ENCODE data around the gene UNC5B.

Gene UNC5B

GRCh38 chr10:71302874-71303568 lies 90.7 kb downstream of the UNC5B start:
- DNase-seq, result peak; percentile 42

- no peak for DNase-seq
These were observed 91.2 kb downstream of the UNC5B start for GRCh38 chr10:71303569-71303907.

DNA sequence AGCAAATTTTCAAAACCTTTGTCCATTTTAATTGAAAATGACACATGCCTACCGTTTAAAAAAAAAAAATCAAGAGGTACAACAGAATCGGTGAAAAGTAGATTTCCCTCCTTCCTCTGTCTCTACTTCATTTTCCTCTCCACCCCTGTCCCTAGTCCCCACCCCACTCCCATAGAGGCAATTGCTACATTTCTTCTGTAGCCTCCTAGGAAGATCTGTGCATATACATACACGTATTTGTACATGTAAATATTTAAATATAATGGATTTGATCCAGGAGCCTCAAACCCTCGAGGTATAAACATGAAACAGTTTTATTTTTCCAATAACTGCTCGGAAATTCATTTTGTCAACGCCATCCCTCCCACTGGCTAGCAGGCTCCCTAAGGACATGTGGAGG lies 92.5 kb downstream of the UNC5B start:
- DNase-seq, result no peak

DNA sequence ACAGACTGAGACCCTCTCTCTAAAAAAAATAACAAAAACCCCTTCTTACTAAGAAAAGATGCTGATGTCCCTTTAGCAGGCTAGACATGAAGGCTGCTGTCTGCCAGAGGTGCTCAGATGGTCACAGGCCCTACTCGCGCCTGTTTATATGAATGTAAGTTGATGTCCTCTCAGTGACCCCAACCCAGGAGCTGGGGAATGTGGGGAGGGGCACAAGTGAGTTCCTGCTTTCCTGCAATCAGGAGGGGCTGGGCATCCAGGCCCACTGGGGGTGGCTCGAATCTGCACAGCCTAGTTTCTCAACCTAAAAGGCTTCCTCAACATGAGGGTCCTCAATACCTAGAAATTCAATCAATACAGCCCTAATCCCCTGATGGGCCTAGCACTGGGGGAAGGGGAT lies 94.6 kb downstream of the UNC5B start:
- no peak for DNase-seq

DNA sequence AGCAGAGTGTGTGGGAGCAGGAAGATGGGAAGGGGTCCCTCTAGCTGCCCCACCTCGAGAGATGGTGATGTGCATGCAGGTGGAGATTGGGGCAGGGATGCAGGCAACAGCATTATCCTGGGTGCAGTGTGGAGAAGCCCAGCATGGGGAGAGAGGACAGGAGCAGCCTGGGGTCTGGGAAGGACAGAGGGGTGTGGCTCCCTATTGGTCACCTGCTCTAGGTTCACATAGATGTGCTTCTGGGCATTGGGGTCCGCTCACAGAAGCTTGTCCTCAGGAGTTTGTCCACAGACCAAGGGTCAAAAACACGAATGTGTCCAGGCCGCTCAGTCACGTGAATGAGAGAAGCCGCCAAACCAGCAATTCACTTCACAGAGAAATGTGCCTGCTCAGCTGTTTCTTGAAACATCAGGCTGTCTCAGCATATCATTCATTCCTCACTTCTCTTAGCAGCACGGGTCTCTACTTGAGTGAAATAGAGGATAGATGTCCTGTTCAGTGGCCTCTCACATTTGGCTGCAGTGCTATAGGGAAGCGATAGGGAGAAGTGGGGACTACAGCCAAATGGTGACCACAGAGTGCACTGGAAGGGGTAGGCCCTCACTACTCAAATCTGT lies 95.2 kb downstream of the UNC5B start:
- no peak for DNase-seq

DNA sequence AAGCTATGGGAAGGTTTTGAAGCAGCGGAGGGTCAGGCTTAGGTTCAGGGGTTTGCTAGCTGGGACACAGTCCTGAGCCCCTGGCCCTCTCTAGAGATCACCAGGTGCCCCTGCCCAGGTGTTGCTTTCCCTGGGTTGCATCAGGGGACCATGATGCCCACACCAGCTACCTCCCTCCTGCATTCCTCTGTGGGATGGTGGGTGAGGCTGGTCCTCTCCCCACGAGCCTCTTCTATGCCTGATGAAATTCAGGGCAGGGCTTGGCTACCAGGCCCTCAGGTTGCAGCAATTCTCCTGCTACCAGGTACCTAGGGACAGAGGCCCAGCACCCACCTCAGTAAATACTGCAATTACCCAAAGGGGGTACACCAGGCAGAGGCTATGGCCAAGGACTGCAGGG lies 95.9 kb downstream of the UNC5B start:
- no peak for DNase-seq

DNA sequence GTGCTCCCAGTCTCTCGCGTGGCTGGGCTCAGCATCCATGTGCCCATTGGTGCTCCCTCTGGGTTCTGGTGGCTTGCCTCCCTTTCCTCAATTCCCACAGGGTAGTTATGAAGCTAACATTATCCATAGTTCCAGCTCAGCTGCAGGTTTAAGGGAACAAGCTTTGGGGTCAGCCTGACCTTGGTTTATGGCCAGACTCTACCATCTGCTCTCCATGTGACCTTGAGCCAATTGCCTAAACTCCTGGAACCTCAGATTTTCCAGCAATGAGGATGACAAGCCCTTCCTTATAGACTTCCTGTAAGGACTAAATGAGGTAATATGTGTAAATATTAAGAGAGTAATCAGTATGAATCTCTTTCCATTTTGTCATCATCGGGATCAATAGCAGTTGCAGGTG lies 96.6 kb downstream of the UNC5B start:
- no peak for DNase-seq

- no peak for DNase-seq
These were observed 97.5 kb downstream of the UNC5B start for GRCh38 chr10:71309919-71310318.

- DNase-seq, result no peak
These were observed 99.8 kb downstream of the UNC5B start for GRCh38 chr10:71312220-71312619.

GRCh38 chr10:71312811-71313789 lies 100.7 kb downstream of the UNC5B start:
- DNase-seq, result peak; percentile 81

DNA sequence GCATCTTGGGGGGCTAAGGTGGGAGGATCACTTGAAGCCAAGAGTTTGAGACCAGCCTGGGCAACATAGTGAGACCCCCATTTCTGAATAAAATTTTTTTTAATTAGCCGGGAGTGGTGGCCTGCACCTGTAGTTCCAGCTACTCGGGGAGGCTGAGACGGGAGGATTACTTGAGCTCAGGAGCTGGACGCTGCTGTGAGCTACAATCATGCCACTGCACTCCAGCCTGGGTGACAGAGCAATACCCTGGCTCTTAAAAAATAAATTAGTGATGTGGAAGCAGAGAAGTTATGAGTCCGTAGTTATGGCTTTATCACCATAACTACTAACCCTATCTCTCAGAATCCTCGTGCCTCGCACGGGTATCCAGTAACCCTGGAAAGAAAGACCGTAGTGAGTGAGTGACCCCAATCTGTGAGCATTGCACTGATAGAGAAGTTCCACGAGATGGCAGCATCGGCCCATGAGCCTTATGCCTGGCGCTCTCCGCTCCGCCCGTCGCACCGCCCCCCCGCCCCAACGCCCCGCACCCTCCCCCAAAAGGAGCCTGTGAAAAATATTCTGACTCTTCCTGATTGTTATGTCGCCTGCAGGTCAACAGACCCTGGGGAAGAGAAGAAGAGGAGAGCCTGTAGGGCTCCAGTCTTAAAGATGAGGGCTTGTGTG lies 101.8 kb downstream of the UNC5B start:
- peak; percentile 58 for DNase-seq

GRCh38 chr10:71314694-71315225 lies 102.4 kb downstream of the UNC5B start:
- no peak for DNase-seq

DNA sequence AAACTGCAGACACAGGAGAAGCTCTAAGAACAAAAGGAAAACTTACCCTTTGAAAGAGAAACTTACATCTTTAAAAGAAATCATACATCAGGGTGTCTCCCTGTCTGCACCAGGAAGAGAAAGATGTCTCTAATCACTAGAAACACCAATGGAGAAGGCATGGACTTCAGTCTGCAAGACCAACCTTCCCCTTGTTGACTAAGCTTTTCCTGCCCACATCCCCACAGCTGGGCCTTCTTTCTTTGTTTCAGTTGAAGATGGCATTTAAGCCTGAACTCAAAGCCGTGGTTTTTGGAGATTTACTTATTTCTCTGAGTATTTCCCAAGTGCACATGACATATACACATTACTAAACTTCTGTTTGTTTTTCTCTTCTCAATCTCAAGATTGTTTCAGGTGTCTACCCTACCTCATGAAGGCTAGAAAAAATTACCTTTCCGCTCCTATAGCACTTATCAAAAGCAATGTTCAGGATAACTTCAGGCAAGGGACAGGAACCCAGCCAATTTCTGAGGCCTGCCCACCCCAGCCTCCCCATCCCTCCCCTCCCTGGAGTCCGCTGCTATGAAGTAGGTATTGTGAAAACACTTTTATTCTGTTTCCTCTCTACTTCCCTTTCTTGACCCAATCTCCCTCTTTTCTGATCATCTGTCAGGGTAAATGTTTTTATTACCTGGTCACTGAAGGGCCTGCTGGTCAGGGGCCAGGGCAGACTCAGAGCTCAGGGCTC lies 103.9 kb downstream of the UNC5B start:
- DNase-seq, result no peak

DNA sequence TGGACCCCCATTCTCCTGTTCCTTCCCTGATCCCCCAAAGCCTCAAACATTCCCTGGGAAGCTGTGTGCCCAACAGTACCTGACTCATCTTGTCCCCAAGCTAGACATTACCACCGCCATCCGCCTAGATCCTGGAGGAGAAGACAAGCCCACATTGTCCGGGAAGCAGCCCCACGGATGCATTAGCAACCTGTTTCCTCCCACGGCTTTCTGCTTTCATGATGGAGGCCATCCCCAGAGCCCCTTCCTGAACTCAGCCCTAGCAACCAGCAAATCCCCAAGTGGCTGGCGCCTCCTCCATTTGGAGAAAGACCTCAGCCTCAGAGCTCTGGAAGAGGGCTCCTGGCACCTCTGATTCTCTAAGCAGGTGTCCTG lies 104.4 kb downstream of the UNC5B start:
- no peak for DNase-seq

DNA sequence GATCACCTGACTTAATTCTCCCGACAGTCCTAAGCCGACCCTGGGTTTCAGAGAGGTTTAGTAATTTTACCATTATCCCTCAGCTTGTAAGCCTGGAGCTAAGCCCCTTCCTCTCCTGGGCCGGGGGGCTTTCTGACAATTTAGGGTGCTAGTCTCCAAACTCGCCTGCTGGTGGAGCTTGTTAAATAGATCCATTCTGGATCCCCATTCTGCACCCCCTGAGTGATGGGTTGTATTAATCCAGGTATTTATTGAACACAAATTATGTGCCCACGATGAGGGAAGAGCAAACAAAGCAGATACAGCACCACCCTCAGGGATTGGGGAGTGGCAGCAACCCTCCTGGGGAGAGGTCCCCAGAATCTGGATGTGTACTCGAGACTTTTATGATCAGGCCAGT lies 105.4 kb downstream of the UNC5B start:
- no peak for DNase-seq

- DNase-seq, result peak; percentile 78
These were observed 106.9 kb downstream of the UNC5B start, which contains the start of gene SLC29A3 for GRCh38 chr10:71319042-71319799. SLC29A3 (plus strand) TSS chr10:71319259; CDS start chr10:71319310, 51 bp downstream.

DNA sequence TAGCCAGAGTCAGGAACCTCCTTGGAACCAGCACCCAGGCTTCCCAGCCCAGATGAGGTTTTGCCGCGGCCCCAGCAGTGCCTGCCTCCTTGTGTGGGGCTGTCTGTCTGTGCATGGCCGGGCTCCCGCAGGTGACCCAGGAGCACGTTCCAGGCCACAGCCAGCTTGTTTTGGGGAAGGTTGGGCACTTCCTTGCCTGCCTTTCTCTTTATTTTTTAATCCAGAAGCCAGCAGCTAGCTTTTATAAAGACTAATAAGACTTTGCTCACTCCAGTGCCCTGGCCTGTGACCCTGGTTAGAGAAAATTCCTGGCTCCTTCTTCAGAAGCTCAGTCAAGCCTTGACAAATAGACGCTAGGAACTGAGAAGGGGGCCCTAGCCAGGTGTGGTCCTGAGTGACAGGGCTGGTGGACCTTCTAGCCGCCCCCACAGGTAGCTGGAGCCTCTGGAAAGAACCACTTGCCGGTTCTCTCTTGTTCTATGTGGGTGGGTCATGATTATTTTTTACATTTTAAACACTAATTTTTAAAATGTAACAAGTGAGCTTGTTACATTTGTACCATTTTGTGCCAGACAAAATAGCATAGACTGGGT lies 107.5 kb downstream of the UNC5B start:
- DNase-seq, result no peak

- DNase-seq, result no peak
These were observed 108.2 kb downstream of the UNC5B start for GRCh38 chr10:71320592-71320991.

GRCh38 chr10:71321386-71321785 lies 109.0 kb downstream of the UNC5B start:
- no peak for DNase-seq

DNA sequence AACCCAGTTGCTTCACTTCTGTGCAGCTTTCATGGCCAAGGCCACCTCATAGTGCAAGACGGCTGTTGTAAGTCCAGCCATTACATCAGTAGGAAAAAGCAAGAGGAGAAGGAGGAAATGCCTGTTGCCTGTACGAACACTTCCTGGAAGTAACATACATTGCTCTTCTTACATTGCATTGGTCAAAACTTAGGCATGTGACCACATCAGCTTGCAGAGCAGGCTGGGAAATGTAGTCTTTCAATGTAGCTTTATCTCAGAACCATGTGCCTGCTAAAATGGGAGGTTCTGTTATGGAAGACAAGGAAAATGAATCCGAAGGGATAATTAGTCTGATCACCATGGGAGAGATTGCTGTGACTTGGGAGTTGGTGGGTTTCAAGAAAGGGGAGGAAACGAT lies 111.0 kb downstream of the UNC5B start:
- DNase-seq, result no peak

GRCh38 chr10:71324743-71325142 lies 112.4 kb downstream of the UNC5B start:
- no peak for DNase-seq

Measured in fibroblast of upper back skin (primary cell).